GM12865 (cell line): ENCODE measurements around the gene TRMT61B.

Experiments
- DNase-seq: peaks from one replicate; pipeline ENCODE4 v3.0.0; 2010; ENCODE audit warnings: low read depth
- H3K4me3 ChIP-seq: 2 replicates; pipeline ENCODE4 v1.5.1; 2011; ENCODE audit warnings: mild to moderate bottlenecking, low read depth, low read length, control low read depth
- CTCF ChIP-seq: IDR thresholded peaks from 2 replicates; pipeline ENCODE4 v1.5.1; 2011; ENCODE audit warnings: low read length, control low read depth, low read depth, inconsistent platforms; ENCODE audit not compliant: insufficient read depth; ENCODE audit errors: missing control alignments

Gene TRMT61B

GRCh38 chr2:28870146-28870891, at the start of gene TRMT61B:
TRMT61B (minus strand) TSS chr2:28870309; CDS start chr2:28870277, 32 bp downstream.
- peak within 1 kb of the TSS; percentile 67 for H3K4me3 ChIP-seq
- no peak for TF ChIP-seq CTCF
- peak; percentile 98 for DNase-seq

DNA sequence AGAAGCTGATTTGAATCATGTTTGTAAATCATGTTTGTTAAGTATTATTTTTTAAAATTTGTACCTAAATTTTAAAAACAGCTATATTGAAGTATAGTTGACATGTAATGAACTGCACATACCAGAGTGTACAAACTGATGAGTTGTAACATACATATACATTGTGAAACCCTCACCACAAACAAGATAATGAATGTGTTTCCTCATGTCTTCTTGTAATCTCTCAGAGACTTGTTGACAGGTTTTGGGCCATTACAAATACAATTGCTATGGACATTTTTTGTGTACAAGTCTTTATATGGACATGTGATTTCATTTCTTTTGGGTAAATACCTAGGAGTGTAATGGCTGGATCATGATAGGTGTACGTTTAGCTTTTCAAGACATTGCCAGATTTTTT, 45.8 kb upstream of the TRMT61B start:
- no peak for DNase-seq

GRCh38 chr2:28909655-28910353, 39.7 kb upstream of the TRMT61B start:
- H3K4me3 ChIP-seq = no peak overlapping the region
- no peak for TF ChIP-seq CTCF
- no peak for DNase-seq

More for the DNA sequence above, 45.8 kb upstream of the TRMT61B start:
- H3K4me3 ChIP-seq = no peak overlapping the region
- TF ChIP-seq CTCF = no peak

DNA sequence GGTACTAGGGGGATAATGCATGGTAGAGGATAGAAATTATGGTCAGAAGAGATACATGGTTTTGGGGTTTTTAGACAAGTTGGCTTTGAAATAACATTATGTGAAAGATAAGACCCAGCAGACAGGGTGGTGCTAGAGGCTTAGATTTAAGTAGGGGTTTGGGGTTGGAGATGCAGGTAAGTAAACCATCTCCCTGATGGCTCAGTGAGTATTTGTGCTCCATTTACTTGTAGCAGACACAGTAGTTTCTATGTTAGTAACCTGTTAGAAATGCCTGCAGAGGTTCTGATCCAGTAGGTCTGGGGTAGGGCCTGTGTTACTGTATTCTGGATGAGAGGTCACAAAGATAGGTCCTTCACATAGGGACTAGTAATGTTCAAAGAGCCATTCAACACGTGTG, 38.1 kb upstream of the TRMT61B start:
- no peak for DNase-seq
- TF ChIP-seq CTCF = no peak
- no peak overlapping the region for H3K4me3 ChIP-seq

- no peak overlapping the region for H3K4me3 ChIP-seq
- no peak for TF ChIP-seq CTCF
- no peak for DNase-seq
Measured at GRCh38 chr2:28906821-28907220, 36.7 kb upstream of the TRMT61B start.

GRCh38 chr2:28906376-28906775, 36.3 kb upstream of the TRMT61B start:
- no peak overlapping the region for H3K4me3 ChIP-seq
- no peak for TF ChIP-seq CTCF
- DNase-seq = no peak
